ENCODE data around the gene NLRP3.
"Not testable (repeated sequence)": the region's sequence is repeated elsewhere in the genome, so short reads cannot be mapped to it uniquely, and the experiment has no call there.

The NLRP3 gene

GRCh38 chr1:247370786-247371732 is 44.9 kb upstream of the NLRP3 start:
- H3K9me3 ChIP-seq = no peaks in the 10 kb centered on the region
- no peak overlapping the region for H3K4me3 ChIP-seq (ENCODE audit: low read depth in 1 of 2, low read length in 1 of 2)
- H3K36me3 ChIP-seq = no peaks in the 10 kb centered on the region
- H3K27me3 ChIP-seq = peaks cover 4% of the 10 kb centered on the region
- TF ChIP-seq CTCF (IDR thresholded peaks at IDR 0.05) = no peak
- peaks cover 9 to 16% of the 10 kb centered on the region in 2 experiments for H3K4me1 ChIP-seq (ENCODE audit: control insufficient read depth in 1 of 2, insufficient read depth in 1 of 2, low read depth in 1 of 2, low read length in 1 of 2)
- H3K27ac ChIP-seq = no peak overlapping the region

- Histone ChIP-seq H3K27me3 (peaks cover 4% of the 10 kb centered on the region), H3K27ac (no peak overlapping the region), H3K4me3 (ENCODE audit: low read depth in 1 of 2, low read length in 1 of 2) (no peak overlapping the region), H3K9me3 (no peaks in the 10 kb centered on the region), H3K36me3 (no peaks in the 10 kb centered on the region), H3K4me1 (ENCODE audit: control insufficient read depth in 1 of 2, insufficient read depth in 1 of 2, low read depth in 1 of 2, low read length in 1 of 2) (peaks cover 9 to 16% of the 10 kb centered on the region in 2 experiments)
- no peak for TF ChIP-seq CTCF (IDR thresholded peaks at IDR 0.05)
Observed at GRCh38 chr1:247371801-247372259, 44.1 kb upstream of the NLRP3 start.

GRCh38 chr1:247373721-247374141 is 42.2 kb upstream of the NLRP3 start:
- no peak overlapping the region for H3K27ac ChIP-seq
- H3K9me3 ChIP-seq = no peaks in the 10 kb centered on the region
- no peak for TF ChIP-seq CTCF (IDR thresholded peaks at IDR 0.05)
- peaks cover 9 to 14% of the 10 kb centered on the region in 2 experiments for H3K4me1 ChIP-seq (ENCODE audit: control insufficient read depth in 1 of 2, insufficient read depth in 1 of 2, low read depth in 1 of 2, low read length in 1 of 2)
- peaks cover 4% of the 10 kb centered on the region for H3K27me3 ChIP-seq
- H3K4me3 ChIP-seq (ENCODE audit: low read depth in 1 of 2, low read length in 1 of 2) = peak overlapping the region; percentile 49 to 58
- H3K36me3 ChIP-seq = no peaks in the 10 kb centered on the region

GRCh38 chr1:247374651-247375334 is 41.2 kb upstream of the NLRP3 start:
- H3K9me3 ChIP-seq; H3K27me3 ChIP-seq; H3K36me3 ChIP-seq; H3K4me1 ChIP-seq (ENCODE audit: control insufficient read depth in 1 of 2, insufficient read depth in 1 of 2, low read depth in 1 of 2, low read length in 1 of 2); H3K4me3 ChIP-seq (ENCODE audit: low read depth in 1 of 2, low read length in 1 of 2); H3K27ac ChIP-seq: not testable (repeated sequence)

GRCh38 chr1:247375747-247376146 is 40.2 kb upstream of the NLRP3 start:
- Histone ChIP-seq H3K36me3 (no peaks in the 10 kb centered on the region), H3K4me1 (ENCODE audit: control insufficient read depth in 1 of 2, insufficient read depth in 1 of 2, low read depth in 1 of 2, low read length in 1 of 2) (peaks cover 5 to 7% of the 10 kb centered on the region in 2 experiments), H3K9me3 (no peaks in the 10 kb centered on the region), H3K27me3 (peaks cover 4% of the 10 kb centered on the region), H3K27ac (no peak overlapping the region), H3K4me3 (ENCODE audit: low read depth in 1 of 2, low read length in 1 of 2) (no peak overlapping the region)
- no peak for TF ChIP-seq CTCF (IDR thresholded peaks at IDR 0.05)

GRCh38 chr1:247376659-247377058 is 39.3 kb upstream of the NLRP3 start:
- TF ChIP-seq CTCF (IDR thresholded peaks at IDR 0.05) = no peak
- Histone ChIP-seq H3K4me3 (ENCODE audit: low read depth in 1 of 2, low read length in 1 of 2) (no peak overlapping the region), H3K4me1 (ENCODE audit: control insufficient read depth in 1 of 2, insufficient read depth in 1 of 2, low read depth in 1 of 2, low read length in 1 of 2) (peaks cover 5 to 7% of the 10 kb centered on the region in 2 experiments), H3K27me3 (peaks cover 4% of the 10 kb centered on the region), H3K36me3 (no peaks in the 10 kb centered on the region), H3K27ac (no peak overlapping the region), H3K9me3 (no peaks in the 10 kb centered on the region)

- not testable (repeated sequence) for H3K9me3 ChIP-seq; H3K27ac ChIP-seq; H3K27me3 ChIP-seq; H3K36me3 ChIP-seq; H3K4me3 ChIP-seq (ENCODE audit: low read depth in 1 of 2, low read length in 1 of 2); H3K4me1 ChIP-seq (ENCODE audit: control insufficient read depth in 1 of 2, insufficient read depth in 1 of 2, low read depth in 1 of 2, low read length in 1 of 2)
Observed at GRCh38 chr1:247377656-247378055, 38.3 kb upstream of the NLRP3 start.

Data from neutrophil (primary cell).